BE2C (cell line): ENCODE data around the gene PDZK1.
"Not testable (repeated sequence)": the region's sequence is repeated elsewhere in the genome, so short reads cannot be mapped to it uniquely, and the experiment has no call there.

Experiments used
- DNase-seq: peaks from one replicate; pipeline ENCODE4 v3.0.0-alpha.2; 2020
- H3K27me3 ChIP-seq: fragments of 250-450 bp; sonication (Bioruptor Pico); 2 replicates; pipeline ENCODE4 v1.5.1; 2020; ENCODE audit warnings: mild to moderate bottlenecking
- H3K36me3 ChIP-seq: fragments of 250-450 bp; sonication (Bioruptor Pico); 2 replicates; pipeline ENCODE4 v1.5.1; 2020; ENCODE audit warnings: mild to moderate bottlenecking
- H3K4me1 ChIP-seq: fragments of 250-450 bp; sonication (Bioruptor Pico); 2 replicates; pipeline ENCODE4 v1.5.1; 2020
- H3K4me3 ChIP-seq: 2 replicates; pipeline ENCODE4 v1.5.1; 2011; ENCODE audit warnings: low read depth, low read length
- H3K9me3 ChIP-seq: fragments of 250-450 bp; sonication (Bioruptor Pico); 2 replicates; pipeline ENCODE4 v1.5.1; 2020
- TF ChIP-seq, protein P1 (sequence below): IDR thresholded peaks from 2 replicates; pipeline ENCODE4 v1.5.1; 2012; ENCODE audit warnings: mild to moderate bottlenecking, low read depth, low read length

PDZK1 gene

DNA sequence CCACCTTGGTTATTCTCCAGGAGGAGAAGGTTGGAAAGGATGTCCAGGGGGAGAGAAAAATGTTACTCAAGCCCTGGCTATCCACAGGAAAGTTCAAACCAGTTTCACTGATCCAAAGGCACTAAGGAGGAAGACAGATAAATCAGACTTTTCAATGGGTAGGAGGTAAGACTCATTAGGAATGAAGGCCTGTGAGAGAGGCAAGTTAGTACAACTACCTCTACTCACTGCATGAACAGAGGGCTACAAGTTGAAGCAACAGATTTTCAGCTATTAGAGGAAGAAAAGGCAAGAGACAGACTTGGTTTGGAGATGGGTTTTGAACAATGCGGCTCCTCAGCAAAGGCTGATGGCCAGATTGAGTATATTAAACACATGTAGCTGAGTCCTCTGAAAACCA lies 29.0 kb upstream of the PDZK1 start:
- no peak overlapping the region for H3K4me3 ChIP-seq
- H3K27me3 ChIP-seq, result no peaks in the 10 kb centered on the region
- TF ChIP-seq, protein P1, sequence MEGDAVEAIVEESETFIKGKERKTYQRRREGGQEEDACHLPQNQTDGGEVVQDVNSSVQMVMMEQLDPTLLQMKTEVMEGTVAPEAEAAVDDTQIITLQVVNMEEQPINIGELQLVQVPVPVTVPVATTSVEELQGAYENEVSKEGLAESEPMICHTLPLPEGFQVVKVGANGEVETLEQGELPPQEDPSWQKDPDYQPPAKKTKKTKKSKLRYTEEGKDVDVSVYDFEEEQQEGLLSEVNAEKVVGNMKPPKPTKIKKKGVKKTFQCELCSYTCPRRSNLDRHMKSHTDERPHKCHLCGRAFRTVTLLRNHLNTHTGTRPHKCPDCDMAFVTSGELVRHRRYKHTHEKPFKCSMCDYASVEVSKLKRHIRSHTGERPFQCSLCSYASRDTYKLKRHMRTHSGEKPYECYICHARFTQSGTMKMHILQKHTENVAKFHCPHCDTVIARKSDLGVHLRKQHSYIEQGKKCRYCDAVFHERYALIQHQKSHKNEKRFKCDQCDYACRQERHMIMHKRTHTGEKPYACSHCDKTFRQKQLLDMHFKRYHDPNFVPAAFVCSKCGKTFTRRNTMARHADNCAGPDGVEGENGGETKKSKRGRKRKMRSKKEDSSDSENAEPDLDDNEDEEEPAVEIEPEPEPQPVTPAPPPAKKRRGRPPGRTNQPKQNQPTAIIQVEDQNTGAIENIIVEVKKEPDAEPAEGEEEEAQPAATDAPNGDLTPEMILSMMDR, result no peak
- H3K4me1 ChIP-seq, result no peaks in the 10 kb centered on the region
- no peaks in the 10 kb centered on the region for H3K36me3 ChIP-seq
- no peaks in the 10 kb centered on the region for H3K9me3 ChIP-seq
- DNase-seq, result no peak

DNA sequence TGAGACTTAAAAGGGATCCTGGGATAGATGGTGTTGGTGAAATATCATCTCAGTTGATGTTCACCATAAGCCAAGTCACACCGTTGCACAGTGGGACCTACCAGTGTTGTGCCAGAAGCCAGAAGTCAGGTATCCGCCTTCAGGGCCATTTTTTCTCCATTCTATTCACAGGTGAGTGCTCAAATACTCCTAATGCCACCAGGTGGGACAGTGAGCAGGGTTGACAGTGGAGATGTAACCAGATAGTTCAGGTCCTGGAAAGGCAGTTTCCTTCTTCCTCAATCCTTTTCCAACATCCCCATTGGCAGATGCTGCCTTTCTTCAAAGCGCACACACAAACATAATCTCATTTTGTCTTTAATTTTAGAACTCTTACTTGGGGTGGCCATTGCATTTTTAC lies 23.7 kb upstream of the PDZK1 start:
- DNase-seq, result no peak
- Histone ChIP-seq H3K9me3 (no peaks in the 10 kb centered on the region), H3K36me3 (no peaks in the 10 kb centered on the region), H3K4me3 (no peak overlapping the region), H3K4me1 (no peaks in the 10 kb centered on the region), H3K27me3 (no peaks in the 10 kb centered on the region)
- TF ChIP-seq, protein P1, result 0 out of 2 replicates have a peak, but pooled peaks have one; percentile 1

DNA sequence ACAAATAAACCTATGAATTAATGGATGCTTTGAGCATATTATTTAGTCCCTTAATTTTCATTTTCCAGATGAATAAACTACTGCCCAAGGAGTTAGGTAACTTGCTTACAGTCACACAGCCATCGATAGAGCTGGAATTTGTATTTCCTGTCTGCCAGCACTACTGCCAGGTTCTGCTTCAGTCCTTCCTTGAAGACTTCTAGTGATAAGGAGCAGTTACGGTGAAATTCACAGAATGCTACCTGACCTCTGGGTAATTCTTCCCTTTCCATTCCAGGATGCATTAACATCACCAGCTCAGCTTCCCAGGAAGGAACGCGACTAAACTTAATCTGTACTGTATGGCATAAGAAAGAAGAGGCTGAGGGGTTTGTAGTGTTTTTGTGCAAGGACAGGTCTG lies 23.3 kb upstream of the PDZK1 start:
- H3K36me3 ChIP-seq, result no peaks in the 10 kb centered on the region
- DNase-seq, result no peak
- no peaks in the 10 kb centered on the region for H3K4me1 ChIP-seq
- H3K27me3 ChIP-seq, result no peaks in the 10 kb centered on the region
- TF ChIP-seq, protein P1, result no peak
- no peak overlapping the region for H3K4me3 ChIP-seq
- no peaks in the 10 kb centered on the region for H3K9me3 ChIP-seq

DNA sequence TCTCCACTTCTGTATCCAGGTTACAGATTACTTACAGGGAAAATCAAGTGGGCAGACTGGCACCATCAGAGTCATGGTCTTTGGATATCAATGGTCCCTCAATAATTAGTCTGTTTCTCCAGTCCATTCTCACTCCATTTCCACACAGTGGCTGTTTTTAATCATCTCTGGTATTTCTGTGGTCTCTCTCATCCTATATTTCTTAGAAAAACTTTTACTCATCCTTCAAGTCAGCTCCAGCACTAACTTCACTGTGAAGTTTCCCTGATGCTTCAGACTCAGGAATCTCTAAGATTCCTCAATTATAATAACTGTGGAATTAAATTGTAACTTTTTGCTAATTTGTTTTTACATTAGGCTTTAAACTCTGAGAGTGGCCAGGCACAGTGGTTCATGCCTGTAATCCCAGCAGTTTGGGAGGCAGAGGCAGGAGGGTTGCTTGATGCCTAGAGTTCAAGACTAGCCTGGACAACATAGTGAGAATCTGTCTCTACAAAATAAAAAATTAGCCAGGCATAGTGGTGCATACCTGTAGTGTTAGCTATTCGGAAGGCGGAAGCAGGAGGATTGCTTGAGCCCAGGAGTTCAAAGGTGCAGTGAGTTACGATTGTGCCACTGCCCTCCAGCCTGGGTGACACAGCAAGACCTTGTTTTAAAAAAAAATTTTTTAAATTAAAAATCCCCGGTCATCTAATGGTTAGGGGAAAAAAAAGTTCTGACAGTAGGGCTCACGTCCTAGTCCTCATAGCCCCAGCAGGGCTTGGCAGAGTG lies 22.7 kb upstream of the PDZK1 start:
- TF ChIP-seq, protein P1, result no peak
- no peaks in the 10 kb centered on the region for H3K9me3 ChIP-seq
- H3K36me3 ChIP-seq, result no peaks in the 10 kb centered on the region
- H3K4me3 ChIP-seq, result no peak overlapping the region
- no peak for DNase-seq
- no peaks in the 10 kb centered on the region for H3K27me3 ChIP-seq
- H3K4me1 ChIP-seq, result no peaks in the 10 kb centered on the region

DNA sequence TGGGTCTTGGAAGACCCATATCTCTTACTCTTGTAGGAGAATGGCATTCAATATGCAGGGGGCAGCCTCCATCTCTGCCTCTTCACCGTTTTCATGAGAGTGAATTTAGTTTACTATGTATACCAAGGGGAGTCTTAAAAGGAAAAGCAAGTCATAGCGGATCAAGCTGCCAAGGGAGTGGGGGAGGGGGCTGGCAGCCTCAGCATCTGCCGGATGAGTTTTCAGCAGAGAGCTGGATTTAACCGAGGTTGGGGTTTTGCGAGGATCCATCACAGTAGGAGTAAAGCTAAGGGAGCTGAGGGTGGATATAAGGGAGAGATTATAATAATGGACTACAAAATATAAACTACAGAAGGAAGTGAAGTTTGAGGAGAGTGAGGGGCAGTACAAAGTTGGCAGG lies 22.0 kb upstream of the PDZK1 start:
- no peaks in the 10 kb centered on the region for H3K4me1 ChIP-seq
- no peaks in the 10 kb centered on the region for H3K9me3 ChIP-seq
- no peak for DNase-seq
- TF ChIP-seq, protein P1, result no peak
- H3K36me3 ChIP-seq, result no peaks in the 10 kb centered on the region
- no peak overlapping the region for H3K4me3 ChIP-seq
- H3K27me3 ChIP-seq, result no peaks in the 10 kb centered on the region

DNA sequence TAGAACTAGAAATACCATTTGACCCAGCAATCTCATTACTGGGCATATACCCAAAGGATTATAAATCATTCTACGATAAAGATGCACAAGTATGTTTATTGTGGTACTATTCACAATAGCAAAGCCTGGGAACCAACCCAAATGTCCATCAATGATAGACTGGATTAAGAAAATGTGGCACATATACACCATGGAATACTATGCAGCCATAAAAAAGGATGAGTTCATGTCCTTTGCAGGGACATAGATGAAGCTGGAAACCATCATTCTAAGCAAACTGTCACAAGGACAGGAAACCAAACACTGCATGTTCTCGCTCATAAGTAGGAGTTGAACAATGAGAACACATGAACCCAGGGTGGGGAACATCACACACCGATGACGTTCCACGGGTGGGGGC lies 19.0 kb upstream of the PDZK1 start:
- DNase-seq, H3K36me3 ChIP-seq, H3K9me3 ChIP-seq, H3K4me3 ChIP-seq, H3K4me1 ChIP-seq, H3K27me3 ChIP-seq: not testable (repeated sequence)
